ENCODE data around the gene C16orf89.

C16orf89 gene

DNA sequence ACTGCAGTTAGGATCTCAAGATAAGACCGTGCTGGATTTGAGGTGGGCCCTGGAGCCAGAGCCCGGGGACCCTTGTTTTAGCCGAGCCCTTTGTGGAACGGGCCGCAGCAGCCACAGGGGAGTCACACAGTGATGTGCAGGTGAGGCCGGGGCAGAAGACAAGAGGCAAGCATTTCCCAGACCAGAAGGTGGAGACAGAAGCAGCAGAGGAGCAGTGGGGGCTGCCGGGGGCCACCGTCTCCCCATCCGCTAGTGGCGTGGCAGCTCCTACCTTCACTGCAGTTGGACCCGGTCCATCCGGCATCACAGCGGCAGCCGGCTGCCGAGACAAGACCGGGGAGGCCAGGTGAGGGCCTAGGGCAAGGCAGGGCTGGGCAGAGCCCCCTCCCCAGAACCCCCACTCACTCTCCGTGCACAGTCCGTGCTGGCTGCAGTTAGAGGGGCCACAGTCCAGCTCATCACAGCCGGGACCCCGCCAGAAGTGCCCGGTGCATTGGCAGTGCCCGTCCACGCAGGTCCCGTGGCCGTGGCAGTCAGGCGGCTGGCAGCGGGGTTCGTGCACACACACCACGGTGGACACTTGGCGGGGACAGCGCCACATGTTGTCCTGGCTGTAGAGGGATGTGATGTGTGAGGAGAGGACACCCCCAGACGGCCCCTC is 38.1 kb downstream of the C16orf89 start:
- DNase-seq, result no peak

DNA sequence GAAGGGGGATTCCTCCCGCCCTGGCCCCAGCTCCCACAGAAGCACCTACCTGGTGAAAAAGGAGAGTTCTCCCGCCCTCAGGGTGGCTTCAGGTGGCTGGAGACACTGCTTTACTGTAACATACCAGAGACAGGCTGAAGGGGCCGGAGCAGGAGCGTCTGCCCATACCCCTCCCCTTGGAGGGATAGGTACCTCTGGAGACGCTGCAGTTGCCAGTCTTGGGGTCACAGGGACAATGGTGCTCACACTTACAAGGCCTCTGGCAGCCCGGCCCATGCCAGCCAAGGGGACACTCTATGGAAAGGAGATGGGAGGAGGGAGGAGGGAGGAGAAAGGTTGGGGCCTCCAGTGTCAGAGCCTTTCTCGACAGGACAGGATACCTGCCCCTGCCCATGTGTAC is 38.7 kb downstream of the C16orf89 start:
- DNase-seq, result no peak

DNA sequence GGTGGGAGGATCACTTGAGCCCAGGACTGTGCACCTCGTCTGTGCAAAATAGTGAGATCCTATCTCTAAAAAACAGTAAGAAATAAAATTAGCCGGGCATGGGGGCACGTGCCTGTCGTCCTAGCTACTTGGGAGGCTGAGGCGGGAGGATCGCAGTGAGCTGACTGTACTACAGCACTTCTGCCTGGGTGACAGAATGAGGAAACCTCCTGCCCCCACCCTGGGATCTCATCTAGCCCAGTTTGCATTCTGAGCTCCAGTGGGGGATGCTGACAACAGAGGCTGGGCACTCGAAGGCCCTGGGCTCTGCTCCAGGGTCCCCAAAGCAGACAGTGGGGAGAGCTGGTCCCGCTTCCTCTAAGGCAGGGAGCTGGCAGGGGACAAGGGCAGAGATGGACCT is 39.1 kb downstream of the C16orf89 start:
- no peak for DNase-seq

DNA sequence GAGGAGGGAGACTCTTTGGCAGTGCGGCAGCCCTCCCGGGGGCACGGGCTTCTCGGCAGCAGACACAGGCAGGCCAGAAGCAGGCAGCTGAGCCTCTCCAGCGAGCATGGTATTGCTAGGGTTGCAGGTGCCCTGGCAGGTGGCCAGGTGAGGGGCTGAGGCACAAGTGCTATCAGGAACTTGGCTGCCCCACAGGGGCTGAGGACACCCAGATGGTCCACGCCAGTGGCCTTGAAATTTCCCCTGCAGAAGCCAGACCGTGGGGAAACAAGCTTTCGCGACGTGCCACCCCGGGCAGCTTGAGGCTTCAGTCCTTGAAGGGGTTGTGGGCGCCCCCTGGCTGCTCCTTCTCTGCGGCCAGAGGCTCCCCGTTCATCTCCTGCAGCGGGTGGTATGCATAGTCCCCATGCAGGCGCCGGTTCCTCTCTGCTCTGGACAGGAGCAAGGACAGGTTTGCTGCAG is 40.6 kb downstream of the C16orf89 start:
- DNase-seq, result no peak

DNA sequence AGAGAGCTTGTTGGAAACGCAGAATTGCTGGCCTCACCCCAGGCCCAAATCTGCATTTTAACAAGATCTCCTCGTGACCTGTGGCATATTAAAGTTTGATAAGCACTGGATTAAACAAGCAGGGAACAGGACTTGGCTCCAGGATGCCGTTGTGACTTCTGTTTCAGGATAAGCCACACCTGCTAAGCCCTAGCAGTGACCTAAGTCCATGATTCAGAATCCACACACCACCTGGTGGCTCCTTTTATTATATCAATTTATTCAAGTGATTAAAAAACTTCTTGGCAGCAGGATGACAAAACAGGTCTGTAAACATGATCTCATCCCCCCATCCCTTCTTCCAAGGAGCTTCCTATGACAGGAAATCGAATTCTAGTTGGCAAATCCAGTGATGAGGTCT is 41.1 kb downstream of the C16orf89 start:
- DNase-seq, result no peak

DNA sequence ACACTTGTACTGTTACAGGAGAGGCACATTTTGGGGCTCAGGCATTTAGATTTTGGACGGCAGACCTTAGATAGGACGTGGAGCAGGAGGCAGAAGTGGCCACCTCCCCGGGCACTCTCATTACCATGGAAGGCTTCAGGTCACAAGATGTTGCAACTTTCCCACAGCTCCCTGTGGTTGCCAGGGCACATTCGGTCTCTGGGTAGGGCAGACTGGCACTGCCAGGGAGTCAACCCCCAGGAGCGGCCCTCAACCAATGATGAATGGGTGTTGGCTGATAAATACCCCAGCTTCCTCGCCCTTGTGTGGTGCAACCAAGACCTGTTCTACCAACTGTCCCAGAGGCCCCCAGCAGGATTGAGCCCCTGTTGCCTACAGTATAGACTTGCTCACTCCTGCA is 43.2 kb downstream of the C16orf89 start:
- DNase-seq, result no peak

DNA sequence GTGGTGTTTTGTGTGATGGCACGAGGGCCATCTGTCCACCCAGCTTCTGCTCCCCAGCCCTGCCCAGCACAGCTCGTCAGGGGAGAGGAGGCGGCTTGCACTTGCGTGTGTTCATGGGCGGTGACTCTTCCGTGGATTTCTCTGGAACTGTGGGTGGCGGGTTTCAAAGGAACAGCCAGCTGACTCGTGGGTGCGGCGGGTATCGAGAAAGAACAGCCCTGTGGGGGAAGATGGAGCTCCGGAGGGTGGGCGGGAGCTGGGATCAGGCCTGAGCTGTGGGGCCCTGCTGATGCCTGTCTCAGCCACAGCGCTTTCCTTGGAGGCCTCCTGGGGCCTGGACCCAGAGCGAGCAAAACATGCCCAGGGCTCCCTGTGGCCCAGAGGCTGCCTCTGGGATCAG is 45.2 kb downstream of the C16orf89 start:
- DNase-seq, result no peak

DNA sequence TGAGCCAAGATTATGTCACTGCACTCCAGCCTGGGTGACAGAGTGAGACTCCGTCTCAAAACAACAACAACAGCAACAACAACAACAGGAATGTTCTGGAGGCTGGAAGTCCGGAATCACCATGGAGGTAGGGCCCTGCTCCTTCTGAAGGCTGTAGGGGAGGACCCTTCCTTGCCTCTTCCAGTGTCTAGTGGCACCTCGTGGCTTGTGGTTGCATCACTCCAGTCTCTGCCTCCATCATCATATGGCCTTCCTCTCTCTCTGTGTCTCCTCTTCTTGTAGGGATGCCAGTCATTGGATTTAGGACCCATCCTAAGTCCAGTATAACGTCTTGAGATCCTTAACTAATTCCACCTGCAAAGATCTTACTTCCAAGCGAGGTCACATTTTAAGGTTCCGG is 46.0 kb downstream of the C16orf89 start:
- DNase-seq, result no peak

DNA sequence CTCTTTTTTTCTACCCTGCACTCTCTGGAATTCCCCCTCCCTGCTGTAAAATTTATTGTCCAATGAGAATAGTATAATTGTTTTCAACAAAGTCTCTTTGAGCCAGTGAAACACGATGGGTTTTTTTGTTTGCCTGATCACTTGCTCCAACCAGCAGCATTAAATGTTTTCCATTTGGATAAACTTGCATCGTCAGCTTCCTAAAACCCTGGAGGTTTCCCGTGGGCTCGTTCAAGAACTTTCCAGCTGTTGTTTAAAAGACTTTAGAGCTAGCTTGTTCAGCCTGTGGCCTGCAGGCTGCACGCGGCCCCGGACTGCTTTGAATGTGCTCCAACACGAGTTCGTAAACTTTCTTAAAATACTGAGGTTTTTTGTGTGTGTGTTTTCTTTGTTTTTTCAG is 47.0 kb downstream of the C16orf89 start:
- no peak for DNase-seq

DNA sequence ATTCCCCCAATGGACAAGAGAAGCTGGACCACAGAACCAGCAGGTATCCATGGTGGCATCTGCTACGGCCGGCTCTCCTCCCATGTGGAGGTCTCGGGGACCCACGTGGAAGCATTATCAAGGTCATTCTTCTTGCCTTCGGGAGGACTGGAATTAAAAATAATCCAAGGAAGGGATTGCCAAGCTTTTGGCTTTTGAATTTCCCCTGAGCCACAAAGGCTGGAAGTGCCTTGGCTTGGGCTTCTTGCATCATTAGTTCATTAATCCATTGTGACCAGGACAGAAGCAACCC is 48.1 kb downstream of the C16orf89 start:
- no peak for DNase-seq

DNA sequence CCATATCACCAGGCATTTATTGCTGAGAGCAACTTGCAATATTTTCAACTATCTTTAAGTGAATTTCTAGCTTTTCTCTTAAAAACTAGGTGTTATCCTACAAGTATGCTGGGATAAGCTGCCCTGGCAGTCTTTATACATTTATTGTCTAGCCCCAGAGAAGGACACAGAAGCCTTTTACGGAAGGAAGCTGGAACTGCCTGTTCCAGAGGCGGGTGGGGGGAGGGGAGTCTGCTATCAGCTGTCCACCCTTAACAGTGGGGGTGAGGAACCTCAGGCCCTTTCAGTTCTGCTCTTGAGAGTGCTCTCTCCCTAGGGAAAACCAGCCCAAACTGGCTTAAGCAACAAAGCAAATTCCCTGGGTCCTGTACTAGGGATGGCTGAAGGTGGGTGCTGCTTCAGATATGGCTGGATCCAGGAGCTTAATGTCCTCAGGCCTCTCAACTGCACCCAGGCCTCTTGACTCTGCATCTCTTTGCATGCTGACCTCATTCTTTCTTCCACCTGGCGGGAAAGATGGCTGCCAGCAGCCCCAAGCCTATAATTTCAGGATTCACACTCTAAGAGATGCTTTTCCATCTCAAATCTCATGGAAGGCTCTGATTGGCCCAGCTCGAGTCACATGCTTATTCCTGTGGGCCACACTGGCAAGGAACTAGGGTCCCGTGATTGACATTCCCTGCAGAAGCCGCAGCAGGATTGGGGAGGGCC is 48.6 kb downstream of the C16orf89 start:
- no peak for DNase-seq

DNA sequence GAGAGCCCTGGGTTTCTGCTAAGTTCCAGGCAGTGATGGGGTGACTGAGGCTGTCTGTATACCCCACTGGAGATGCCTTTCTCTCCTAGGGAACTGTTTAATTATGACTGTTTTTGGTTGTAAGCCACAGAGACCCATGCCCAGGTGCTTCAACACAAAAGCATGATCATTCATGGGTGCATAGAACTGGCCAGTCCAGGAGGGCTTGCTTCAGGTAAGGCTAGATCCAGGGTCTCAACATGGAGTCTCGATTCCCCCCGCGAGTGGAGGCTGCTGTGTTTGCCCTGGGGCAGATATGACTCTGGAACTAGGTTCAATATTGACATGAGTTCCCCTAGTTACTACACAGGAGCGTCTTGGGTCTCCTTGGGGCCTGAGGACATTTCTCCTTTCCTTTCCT is 49.9 kb downstream of the C16orf89 start:
- DNase-seq, result no peak

DNA sequence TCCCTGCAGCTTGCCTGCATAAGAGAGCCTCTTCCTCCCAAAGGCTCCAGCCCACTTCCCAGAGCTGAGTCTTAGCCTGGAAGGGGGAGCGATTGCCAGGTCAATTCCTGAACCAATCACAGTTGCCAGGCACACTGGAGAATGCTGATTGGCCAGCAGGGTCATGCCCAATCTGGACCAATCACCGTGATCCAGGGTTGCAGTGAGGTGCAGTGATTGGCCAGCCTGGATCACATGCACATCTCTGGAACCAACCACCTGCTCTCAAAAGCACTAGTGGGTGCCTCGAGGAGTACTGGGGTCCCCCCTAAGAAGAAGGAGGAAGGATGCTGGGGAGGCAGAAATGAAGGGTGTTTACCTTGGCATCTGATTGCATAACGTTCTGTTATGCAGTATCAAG is 50.4 kb downstream of the C16orf89 start:
- no peak for DNase-seq

DNA sequence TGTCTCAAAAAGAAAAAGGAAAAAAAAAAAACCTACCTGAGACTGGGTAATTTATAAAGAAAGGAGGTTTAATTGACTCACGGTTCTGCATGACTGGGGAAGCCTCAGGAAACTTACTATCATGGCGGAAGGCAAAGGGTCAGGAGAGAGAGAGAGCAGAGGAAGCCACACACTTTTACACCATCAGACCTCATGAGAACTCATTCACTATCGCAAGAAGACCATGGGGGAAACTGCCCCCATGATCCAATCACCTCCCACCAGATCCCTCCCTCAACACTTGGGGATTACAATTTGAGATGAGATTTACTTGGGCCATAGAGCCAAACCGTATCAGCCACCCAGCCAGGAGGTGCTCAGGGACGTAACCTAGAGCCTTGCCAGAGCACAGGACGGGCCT is 52.9 kb downstream of the C16orf89 start:
- DNase-seq, result no peak

DNA sequence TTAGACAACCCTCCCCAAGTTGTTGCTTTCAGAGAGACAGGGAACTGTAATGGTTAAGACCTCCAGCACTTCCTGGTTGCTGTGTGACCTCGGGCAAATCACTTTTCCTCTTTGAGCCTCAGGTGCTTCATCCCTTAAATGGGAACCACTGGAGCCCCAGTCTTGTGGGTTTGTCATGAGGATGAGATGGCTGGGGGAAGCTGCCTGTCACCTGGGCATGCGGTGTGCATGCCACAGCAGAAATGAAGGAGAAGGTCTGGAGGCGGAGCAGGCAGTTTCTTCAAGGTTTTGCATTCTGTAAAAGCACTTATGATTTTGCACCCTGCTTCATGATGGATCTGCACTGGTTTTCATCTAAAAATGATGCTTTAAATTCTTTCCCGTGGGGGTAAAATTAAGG is 54.1 kb downstream of the C16orf89 start:
- DNase-seq, result no peak

DNA sequence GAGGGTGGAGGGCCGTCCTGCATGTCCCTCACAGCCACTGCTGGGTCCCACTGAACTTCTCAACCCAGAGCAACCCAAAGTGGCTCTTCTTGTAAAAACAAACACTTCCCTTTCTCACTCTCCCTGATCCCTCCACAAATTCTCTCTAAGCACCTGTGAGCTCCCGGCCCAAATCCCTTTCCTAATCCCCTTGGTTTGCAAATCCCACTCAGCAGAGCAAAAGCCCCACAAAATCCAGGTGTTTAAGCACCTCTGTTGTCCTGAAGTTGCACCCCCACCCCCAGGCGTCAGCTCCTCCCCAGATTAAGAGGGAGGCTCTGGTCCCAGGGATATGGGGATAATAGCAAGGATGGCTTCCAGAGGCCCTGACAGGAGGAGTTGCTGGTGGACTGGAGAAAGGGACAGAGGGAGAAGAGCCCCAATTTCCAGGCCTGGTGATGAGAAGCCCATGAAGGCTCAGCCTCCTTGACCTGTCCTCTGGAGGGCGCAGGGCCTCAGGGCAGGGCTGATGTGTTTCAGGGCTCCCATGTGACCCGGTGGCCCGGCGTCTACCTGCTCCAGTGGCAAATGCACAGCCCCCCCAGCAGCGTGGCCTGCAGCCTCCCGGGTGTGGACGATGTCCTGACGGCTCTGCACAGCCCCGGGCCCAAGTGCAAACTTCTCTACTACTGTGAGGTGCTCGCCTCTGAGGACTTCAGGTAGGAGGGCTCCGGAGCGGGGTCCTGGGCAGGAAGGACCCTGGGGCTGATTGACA is 55.0 kb downstream of the C16orf89 start:
- no peak for DNase-seq

DNA sequence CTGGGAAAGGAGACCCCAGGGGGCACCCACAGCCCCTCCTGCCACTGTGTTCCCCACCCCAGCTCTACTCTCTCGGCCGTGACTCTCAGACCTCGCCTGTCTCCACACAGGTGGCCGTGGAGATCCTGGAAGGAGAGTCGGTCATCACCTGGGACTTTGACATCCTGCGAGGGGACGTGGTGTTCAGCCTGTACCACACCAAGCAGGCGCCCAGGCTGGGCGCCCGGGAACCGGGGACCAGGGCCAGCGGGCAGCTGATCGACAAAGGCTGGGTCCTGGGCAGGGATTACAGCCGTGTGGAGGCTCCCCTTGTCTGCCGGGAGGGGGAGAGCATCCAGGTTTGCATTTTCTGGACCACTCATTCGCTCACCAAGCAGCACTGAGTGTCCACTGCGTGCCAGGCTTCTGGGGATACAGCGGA is 57.4 kb downstream of the C16orf89 start:
- no peak for DNase-seq

DNA sequence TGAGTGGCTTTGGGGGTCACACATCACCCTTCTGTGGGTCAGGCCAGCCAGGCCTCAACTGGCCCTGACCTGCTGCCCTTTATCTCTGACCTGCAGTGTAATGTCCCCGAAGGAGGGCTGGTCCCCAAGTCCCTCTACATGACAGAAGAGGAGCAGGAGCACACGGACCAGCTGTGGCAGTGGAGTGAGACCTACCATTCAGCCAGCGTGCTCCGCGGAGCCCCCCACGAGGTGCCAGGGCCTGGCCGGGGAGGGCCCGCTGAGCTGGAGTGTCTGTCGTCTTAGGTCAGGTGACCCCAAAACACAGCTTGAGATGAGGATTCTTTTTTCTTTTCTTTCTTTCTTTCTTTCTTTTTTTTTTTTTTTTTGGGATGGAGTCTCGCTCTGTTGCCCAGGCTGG is 58.5 kb downstream of the C16orf89 start:
- no peak for DNase-seq

DNA sequence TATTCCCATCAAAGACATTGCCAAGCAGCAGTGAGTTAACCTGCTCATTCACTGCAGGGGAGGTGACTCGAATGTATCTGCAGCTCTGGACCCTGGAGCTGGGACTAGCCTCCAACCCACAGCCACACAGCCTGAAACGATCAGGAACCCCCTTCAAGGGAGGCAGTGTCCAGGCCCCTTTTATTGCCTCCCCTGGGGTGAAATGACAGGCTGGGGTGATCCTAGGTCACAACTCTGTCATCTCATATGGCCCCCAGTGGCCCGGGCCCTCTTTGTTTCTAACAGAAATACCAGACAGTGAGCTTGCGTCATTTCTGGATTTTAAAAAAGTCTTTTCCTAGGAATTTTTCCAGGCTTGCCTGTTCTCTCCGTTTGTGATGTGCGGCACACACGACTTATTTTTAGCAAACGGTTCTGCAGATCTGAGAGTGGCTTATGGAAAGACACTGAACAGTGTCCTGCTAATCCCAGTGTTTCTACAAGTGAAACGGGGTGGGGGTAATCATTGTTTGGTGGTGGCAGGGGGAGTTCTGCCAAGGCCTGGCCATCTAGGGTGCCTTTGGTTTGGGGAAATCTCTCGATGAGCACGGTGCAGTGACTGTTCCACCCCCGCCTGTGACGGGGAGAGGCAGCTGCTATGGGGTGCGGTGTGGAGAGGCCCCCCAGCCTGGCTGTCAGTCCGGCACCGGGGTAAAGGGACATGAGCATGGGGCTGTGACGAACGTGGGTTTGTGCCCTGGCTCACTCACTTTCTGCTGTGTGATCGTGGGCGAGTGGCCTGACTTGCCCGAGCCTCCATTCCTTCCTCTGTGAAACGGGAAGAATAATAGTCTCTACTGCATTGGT is 59.2 kb downstream of the C16orf89 start:
- no peak for DNase-seq

DNA sequence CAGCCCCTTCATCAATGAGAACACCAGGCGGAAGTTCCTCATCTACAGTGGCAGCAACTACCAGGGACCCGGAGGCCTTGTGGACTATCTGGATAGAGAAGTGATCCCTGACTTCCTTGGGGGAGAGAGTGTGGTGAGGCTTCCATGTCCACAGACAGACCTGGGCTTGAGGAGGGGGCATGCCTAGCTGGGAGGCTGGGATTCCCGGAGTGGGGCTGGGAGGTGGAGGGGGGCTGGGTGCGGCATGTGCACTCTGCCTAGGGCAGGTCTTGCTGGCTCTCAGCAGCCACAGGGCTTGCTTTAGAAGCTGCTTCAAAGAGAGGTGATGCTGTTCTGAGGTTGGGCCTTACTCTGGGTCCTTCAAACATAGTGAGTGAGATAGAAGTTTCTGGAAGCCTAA is 59.8 kb downstream of the C16orf89 start:
- no peak for DNase-seq

DNA sequence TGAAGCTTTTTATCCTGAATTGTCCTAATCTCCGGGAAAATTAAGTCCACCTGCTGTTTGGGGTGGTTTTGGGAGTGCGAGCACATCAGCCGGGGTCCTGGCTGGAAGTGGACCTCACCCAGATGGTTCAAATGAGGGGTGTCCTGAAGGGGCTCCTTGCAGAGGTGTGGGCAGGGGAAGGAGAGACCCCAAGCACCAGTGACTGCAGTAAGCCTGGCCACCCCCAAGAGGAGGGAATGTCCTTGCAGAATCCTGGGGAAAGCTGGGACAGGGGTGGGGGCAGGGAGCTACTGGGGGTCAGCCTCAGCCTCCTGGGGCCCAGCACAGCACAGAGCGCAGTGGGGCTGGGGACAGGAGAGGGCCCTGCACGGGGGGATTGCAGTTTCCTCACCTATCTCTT is 61.4 kb downstream of the C16orf89 start:
- DNase-seq, result no peak

DNA sequence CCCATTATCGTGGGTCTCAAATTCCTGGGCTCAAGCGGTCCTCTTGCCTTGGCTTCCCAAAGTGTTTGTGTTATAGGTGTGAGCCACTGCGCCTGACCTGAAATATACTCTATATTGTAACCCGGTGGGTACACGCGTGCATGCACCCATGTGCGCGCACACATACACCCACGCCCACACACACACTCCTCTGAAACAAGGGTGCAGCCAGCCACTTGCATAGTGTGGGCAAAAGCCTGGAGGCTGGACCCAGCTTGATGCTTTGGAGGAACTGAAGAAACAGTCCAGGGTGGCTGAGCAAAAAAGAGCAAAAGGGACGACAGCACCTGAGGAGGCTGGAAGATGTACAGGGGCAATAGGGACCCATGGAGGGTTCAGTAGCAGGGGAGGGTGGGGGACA is 61.9 kb downstream of the C16orf89 start:
- no peak for DNase-seq

DNA sequence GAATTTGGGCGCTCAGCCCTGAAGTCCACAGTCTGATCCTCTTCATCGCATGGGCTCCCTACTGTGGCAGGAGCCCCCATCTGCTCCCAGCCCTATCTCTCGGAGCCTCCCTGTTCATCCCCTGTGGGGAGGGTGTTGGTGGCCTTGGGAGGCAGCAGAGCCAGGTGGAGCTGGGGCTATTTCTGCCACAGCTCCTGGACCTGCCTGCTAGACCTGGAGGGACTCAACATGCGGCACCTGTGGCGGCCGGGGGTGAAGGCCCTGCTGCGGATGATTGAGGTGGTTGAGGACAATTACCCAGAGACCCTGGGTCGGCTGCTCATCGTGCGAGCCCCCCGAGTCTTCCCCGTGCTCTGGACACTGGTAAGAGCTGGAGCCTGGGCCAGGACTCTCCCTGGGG is 62.5 kb downstream of the C16orf89 start:
- no peak for DNase-seq
